K562 (cell line): Measurements from ENCODE around the gene DPH7. TPM values are rescaled to one million over a fixed set of nuclear protein-coding genes. Genes with fewer than 3 reads are reported as not detected.

Experiments
- CTBP1 ChIP-seq: fragments of 450-650 bp; IDR thresholded peaks from 2 replicates; pipeline ENCODE4 v1.6.1; 2016; ENCODE audit warnings: borderline replicate concordance
- NR2C2 ChIP-seq, 2 experiments: fragments of 200-800 bp in 1 of 2; sonication (Bioruptor generic) in 1 of 2; sonication (generic) in 1 of 2; formaldehyde crosslinking in 1 of 2; IDR thresholded peaks; 2 replicates each; pipeline versions ENCODE4 v1.6.1 to v1.8.0; 2016 to 2022; ENCODE audit warnings: mild to moderate bottlenecking in 1 of 2, missing compliant biosample characterization in 1 of 2, missing genetic modification characterization in 1 of 2, missing genetic modification reagents in 1 of 2
- PBX2 ChIP-seq, 2 experiments: IDR thresholded peaks in 1 of 2; conservative IDR thresholded peaks in 1 of 2; 2 replicates each; pipeline ENCODE4 v1.6.1; 2016; ENCODE audit warnings: low read depth in 2 of 2, mild to moderate bottlenecking in 1 of 2, missing compliant biosample characterization in 1 of 2, missing genetic modification characterization in 1 of 2, moderate library complexity in 1 of 2
- TEAD4 ChIP-seq, 2 experiments: sonication (generic) in 1 of 2; formaldehyde crosslinking in 1 of 2; IDR thresholded peaks; 2 replicates each; pipeline versions ENCODE4 v1.6.1 to v1.8.0; 2012 to 2022; ENCODE audit warnings: borderline replicate concordance in 1 of 2, inconsistent platforms in 1 of 2, low read length in 1 of 2, mild to moderate bottlenecking in 1 of 2, missing genetic modification reagents in 1 of 2
- polyA plus RNA-seq, 8 experiments: library from polyadenylated mRNA; depleted of rRNA in 4 of 8; stranded (reverse) in 5 of 8; unstranded in 3 of 8; fragments of >200 nt; fragmentation: Nextera tagmentation in 2 of 8; fragmentation: Illumina TruSeq in 1 of 8; extraction: Ambion mirVana in 2 of 8; extraction: Trizol in 1 of 8; gene quantifications; 2 replicates each; pipeline versions ENCODE4 v1.2.1 to v1.2.3, GENCODE V29; 2011 to 2014; ENCODE audit warnings: inconsistent platforms in 1 of 8, missing spikeins in 1 of 8
- total RNA-seq, 7 experiments: library from RNA; depleted of rRNA in 6 of 7; stranded (reverse); fragments of >200 nt in 6 of 7; fragmentation: Illumina TruSeq in 2 of 7; extraction: Trizol in 2 of 7; gene quantifications; 2 replicates each; pipeline versions ENCODE4 v1.2.1 to v1.2.3, GENCODE V29; 2011 to 2021; ENCODE audit warnings: low replicate concordance in 1 of 7
- TF ChIP-seq, protein P1 (sequence below), 2 experiments: fragments of 450-650 bp; IDR thresholded peaks; 2 replicates each; pipeline ENCODE4 v1.6.1; 2016; ENCODE audit warnings: mild to moderate bottlenecking in 2 of 2, borderline replicate concordance in 1 of 2, low read depth in 1 of 2, moderate library complexity in 1 of 2
- TF ChIP-seq, protein P2 (sequence below): fragments of 200-800 bp; sonication (Bioruptor generic); IDR thresholded peaks from 2 replicates; pipeline ENCODE4 v1.6.1; 2016; ENCODE audit warnings: missing genetic modification characterization, missing compliant biosample characterization

The DPH7 gene
- total and polyA plus RNA-seq, 9 of the 15 experiments (the other 6 are each of a cell fraction or from before 2014, with no cell fraction given): 13.9 to 68.6 (median 41.3) TPM

GRCh38 chr9:137511758-137512463, 66.8 kb downstream of the DPH7 start (continued):
- TF ChIP-seq, protein P1, sequence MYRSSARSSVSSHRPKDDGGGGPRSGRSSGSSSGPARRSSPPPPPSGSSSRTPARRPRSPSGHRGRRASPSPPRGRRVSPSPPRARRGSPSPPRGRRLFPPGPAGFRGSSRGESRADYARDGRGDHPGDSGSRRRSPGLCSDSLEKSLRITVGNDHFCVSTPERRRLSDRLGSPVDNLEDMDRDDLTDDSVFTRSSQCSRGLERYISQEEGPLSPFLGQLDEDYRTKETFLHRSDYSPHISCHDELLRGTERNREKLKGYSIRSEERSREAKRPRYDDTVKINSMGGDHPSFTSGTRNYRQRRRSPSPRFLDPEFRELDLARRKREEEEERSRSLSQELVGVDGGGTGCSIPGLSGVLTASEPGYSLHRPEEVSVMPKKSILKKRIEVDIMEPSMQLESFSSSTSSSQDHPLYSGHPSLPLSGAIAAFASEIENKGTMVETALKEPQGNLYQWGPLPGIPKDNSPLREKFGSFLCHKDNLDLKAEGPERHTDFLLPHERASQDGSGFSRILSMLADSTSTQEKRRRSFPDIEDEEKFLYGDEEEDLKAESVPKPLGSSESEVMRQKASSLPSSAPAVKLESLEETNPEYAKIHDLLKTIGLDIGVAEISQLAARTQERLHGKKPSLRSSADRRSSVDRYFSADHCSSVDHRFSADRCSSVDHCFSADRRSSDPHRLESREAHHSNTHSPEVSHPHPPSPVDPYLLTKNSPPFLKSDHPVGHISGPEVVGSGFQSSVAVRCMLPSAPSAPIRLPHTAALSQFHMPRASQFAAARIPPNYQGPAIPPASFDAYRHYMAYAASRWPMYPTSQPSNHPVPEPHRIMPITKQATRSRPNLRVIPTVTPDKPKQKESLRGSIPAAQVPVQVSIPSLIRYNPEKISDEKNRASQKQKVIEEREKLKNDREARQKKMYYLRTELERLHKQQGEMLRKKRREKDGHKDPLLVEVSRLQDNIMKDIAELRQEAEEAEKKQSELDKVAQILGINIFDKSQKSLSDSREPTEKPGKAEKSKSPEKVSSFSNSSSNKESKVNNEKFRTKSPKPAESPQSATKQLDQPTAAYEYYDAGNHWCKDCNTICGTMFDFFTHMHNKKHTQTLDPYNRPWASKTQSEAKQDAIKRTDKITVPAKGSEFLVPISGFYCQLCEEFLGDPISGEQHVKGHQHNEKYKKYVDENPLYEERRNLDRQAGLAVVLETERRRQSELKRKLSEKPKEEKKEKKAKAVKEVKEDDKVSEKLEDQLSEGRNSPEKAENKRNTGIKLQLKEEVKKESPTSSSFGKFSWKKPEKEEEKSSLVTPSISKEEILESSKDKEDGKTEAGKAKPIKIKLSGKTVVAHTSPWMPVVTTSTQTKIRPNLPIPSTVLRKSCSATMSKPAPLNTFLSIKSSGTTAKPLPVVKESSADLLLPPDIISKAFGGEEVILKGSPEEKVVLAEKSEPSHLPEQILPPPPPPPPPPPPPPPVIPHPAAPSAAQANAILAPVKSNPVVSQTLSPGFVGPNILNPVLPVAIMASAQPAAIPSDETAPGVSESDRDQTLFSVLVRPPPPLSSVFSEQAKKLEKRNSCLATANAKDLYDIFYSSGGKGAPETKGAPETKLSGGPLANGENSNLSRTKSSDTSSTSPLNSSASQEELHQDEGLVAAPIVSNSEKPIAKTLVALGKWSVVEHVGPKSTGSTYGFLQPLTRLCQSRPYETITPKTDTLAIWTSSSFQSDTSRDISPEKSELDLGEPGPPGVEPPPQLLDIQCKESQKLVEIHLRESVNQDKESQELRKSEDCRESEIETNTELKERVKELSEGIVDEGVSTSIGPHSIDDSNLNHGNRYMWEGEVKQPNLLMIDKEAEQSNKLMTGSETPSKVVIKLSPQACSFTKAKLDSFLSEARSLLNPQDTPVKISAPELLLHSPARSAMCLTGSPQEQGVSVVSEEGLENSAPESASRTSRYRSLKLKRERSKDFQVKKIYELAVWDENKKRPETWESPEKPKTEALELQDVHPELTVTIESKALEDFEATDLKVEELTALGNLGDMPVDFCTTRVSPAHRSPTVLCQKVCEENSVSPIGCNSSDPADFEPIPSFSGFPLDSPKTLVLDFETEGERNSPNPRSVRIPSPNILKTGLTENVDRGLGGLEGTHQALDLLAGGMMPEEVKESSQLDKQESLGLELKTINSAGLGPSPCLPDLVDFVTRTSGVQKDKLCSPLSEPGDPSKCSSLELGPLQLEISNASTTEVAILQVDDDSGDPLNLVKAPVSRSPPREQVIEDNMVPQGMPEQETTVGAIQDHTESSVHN (IDR thresholded peaks at IDR 0.05; ENCODE audit: borderline replicate concordance in 1 of 2, low read depth in 1 of 2): peak in 1 of 2 experiments; percentile 71; a peak in 2 of 4 replicates
- TF ChIP-seq TEAD4 (IDR thresholded peaks at IDR 0.05; ENCODE audit: low read length) (peak; percentile 39), TEAD4 (CRISPR knock-in tag; IDR thresholded peaks at IDR 0.05; ENCODE audit: borderline replicate concordance) (no peak), CTBP1 (peak; percentile 77; the same call in 1 of the 2 replicates), NR2C2 (CRISPR knock-in tag; IDR thresholded peaks at IDR 0.05) (no peak), NR2C2 (tag; IDR thresholded peaks at IDR 0.05) (peak; percentile 18; the same call in 1 of the 2 replicates), PBX2 (CRISPR knock-in tag; IDR thresholded peaks at IDR 0.05; ENCODE audit: low read depth) (no peak), PBX2 (tag; conservative IDR thresholded peaks at IDR 0.05; ENCODE audit: low read depth) (peak; percentile 67)
- TF ChIP-seq, protein P2, sequence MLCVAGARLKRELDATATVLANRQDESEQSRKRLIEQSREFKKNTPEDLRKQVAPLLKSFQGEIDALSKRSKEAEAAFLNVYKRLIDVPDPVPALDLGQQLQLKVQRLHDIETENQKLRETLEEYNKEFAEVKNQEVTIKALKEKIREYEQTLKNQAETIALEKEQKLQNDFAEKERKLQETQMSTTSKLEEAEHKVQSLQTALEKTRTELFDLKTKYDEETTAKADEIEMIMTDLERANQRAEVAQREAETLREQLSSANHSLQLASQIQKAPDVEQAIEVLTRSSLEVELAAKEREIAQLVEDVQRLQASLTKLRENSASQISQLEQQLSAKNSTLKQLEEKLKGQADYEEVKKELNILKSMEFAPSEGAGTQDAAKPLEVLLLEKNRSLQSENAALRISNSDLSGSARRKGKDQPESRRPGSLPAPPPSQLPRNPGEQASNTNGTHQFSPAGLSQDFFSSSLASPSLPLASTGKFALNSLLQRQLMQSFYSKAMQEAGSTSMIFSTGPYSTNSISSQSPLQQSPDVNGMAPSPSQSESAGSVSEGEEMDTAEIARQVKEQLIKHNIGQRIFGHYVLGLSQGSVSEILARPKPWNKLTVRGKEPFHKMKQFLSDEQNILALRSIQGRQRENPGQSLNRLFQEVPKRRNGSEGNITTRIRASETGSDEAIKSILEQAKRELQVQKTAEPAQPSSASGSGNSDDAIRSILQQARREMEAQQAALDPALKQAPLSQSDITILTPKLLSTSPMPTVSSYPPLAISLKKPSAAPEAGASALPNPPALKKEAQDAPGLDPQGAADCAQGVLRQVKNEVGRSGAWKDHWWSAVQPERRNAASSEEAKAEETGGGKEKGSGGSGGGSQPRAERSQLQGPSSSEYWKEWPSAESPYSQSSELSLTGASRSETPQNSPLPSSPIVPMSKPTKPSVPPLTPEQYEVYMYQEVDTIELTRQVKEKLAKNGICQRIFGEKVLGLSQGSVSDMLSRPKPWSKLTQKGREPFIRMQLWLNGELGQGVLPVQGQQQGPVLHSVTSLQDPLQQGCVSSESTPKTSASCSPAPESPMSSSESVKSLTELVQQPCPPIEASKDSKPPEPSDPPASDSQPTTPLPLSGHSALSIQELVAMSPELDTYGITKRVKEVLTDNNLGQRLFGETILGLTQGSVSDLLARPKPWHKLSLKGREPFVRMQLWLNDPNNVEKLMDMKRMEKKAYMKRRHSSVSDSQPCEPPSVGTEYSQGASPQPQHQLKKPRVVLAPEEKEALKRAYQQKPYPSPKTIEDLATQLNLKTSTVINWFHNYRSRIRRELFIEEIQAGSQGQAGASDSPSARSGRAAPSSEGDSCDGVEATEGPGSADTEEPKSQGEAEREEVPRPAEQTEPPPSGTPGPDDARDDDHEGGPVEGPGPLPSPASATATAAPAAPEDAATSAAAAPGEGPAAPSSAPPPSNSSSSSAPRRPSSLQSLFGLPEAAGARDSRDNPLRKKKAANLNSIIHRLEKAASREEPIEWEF (CRISPR knock-in tag): no peak
